HG03108 (cell line): ENCODE measurements around the gene PEX11G.
"Not testable (repeated sequence)": the region's sequence is repeated elsewhere in the genome, so short reads cannot be mapped to it uniquely, and the experiment has no call there.

Experiments used
- ATAC-seq: cut with Tn5 transposase; IDR thresholded peaks from one replicate; pipeline ENCODE4 v1.9.1; 2021; ENCODE audit warnings: moderate library complexity; ENCODE audit not compliant: unreplicated experiment

Gene PEX11G

GRCh38 chr19:7441468-7442146, 47.2 kb downstream of the PEX11G start:
- no peak for ATAC-seq

GRCh38 chr19:7440188-7440975, 48.5 kb downstream of the PEX11G start:
- ATAC-seq: no peak

DNA sequence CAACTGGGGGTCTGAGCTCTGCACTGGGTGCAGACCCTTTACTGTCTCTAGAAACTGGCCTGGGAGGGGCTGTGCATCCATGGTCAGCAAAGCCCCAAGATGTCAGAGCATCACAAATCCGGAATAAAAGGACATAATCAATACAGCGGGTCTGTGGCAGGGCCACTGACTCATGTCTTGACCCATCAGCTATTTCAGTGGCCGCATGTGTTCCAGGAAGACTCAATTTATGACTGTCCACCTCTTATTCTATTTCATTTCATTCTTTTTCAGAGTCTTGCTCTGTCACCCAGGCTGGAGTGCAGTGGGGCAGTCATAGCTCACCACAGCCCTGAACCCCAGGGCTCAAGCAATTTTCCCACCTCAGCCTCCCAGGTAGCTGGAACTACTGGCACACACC, 53.2 kb downstream of the PEX11G start:
- no peak for ATAC-seq

- ATAC-seq: no peak
These were observed 54.4 kb downstream of the PEX11G start for GRCh38 chr19:7434391-7434790.

DNA sequence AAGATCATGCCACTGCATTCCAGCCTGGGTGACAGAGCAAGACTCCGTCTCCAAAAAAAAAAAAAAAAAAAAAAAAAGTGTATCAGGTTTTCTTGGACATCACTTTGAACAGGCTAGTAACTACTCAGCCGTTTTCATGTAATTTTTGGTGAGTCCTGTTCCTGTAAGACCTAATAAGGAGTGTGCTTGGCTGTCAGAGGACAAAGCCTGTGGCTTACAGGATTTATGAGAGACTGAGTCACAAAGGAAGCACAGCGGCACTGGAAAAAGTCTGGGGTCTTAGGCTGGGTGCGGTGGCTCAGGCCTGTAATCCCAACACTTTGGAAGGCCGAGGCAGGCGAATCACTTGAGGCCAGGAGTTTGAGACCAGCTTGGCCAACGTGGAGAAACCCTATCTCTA, 55.4 kb downstream of the PEX11G start:
- ATAC-seq: not testable (repeated sequence)

GRCh38 chr19:7429638-7430282, 59.1 kb downstream of the PEX11G start:
- ATAC-seq: no peak

GRCh38 chr19:7428651-7429113, 60.2 kb downstream of the PEX11G start:
- no peak for ATAC-seq

- no peak for ATAC-seq
These were observed 60.9 kb downstream of the PEX11G start for GRCh38 chr19:7427944-7428343.

DNA sequence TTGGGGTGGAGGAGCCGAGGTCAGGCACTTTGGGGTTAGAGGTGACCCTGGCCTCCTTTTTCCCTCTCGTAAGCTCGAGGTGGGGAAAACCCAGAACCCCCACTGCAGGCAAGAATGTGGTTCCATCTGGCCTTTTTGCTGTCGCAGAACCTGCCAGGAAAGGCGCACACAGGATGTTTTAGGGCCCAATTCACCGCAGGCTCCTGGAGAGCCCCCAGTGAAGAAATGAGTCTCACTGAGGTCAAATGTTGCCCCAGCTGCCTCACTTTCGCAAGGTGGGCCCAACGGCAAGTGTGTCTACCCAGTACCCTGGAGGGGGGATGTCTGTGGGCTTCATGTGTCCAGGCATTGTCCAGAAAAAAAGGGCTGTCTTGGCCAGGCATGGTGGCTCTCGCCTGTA, 61.8 kb downstream of the PEX11G start:
- no peak for ATAC-seq
